ENCODE results near the gene FAM107B.

- TF ChIP-seq, protein P1, sequence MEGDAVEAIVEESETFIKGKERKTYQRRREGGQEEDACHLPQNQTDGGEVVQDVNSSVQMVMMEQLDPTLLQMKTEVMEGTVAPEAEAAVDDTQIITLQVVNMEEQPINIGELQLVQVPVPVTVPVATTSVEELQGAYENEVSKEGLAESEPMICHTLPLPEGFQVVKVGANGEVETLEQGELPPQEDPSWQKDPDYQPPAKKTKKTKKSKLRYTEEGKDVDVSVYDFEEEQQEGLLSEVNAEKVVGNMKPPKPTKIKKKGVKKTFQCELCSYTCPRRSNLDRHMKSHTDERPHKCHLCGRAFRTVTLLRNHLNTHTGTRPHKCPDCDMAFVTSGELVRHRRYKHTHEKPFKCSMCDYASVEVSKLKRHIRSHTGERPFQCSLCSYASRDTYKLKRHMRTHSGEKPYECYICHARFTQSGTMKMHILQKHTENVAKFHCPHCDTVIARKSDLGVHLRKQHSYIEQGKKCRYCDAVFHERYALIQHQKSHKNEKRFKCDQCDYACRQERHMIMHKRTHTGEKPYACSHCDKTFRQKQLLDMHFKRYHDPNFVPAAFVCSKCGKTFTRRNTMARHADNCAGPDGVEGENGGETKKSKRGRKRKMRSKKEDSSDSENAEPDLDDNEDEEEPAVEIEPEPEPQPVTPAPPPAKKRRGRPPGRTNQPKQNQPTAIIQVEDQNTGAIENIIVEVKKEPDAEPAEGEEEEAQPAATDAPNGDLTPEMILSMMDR (CRISPR knock-in tag; IDR thresholded peaks at IDR 0.05), result no peak
- no peak for TF ChIP-seq ZNF274 (CRISPR knock-in tag; IDR thresholded peaks at IDR 0.05)
These were observed 36.6 kb upstream of the FAM107B start for GRCh38 chr10:14810969-14811953.
